ENCODE results near the gene SLC9A1. TPM values are rescaled to one million over a fixed set of nuclear protein-coding genes. Genes with fewer than 3 reads are reported as not detected.

The SLC9A1 gene
- polyA plus RNA-seq, 1 of the 3 experiments (the other 2 are of a cell fraction): 11.4 TPM

- TF ChIP-seq EP300 (IDR thresholded peaks at IDR 0.05; ENCODE audit: borderline replicate concordance in 1 of 2, low read depth in 1 of 2, low read length in 1 of 2) (peak in 1 of 2 experiments; percentile 89; a peak in 2 of 4 replicates), GATA2 (CRISPR knock-in tag; IDR thresholded peaks at IDR 0.05) (peak; percentile 89), CHD2 (IDR thresholded peaks at IDR 0.05; ENCODE audit: low read length, partially characterized antibody) (peak; percentile 57), NRF1 (IDR thresholded peaks at IDR 0.05; ENCODE audit: low read depth, low read length) (no peak), MXI1 (IDR thresholded peaks at IDR 0.05; ENCODE audit: low read depth, low read length) (peak; percentile 63; the same call in 1 of the 2 replicates), FOXJ3 (CRISPR knock-in tag; IDR thresholded peaks at IDR 0.05) (peak; percentile 79), USF2 (IDR thresholded peaks at IDR 0.05; ENCODE audit: borderline replicate concordance, low read depth, low read length) (no peak), RCOR1 (IDR thresholded peaks at IDR 0.05; ENCODE audit: low read length) (peak; percentile 94), RXRA (IDR thresholded peaks at IDR 0.05; ENCODE audit: borderline replicate concordance, low read depth) (no peak)
- H3K9ac ChIP-seq: no peak overlapping the region
- H3K79me2 ChIP-seq (ENCODE audit: insufficient read depth): peaks cover 82% of the 10 kb centered on the region
- no peaks in the 10 kb centered on the region for H4K20me1 ChIP-seq (ENCODE audit: insufficient read depth)
- no peak overlapping the region for H2AFZ ChIP-seq (ENCODE audit: low read depth)
- no peaks in the 10 kb centered on the region for H3K27me3 ChIP-seq (ENCODE audit: insufficient read depth)
- H3K4me1 ChIP-seq (ENCODE audit: control insufficient read depth in 1 of 2, insufficient read depth in 2 of 2, low read depth in 1 of 2, low read length in 1 of 2): peaks cover 36 to 71% of the 10 kb centered on the region in 2 experiments; a peak in 3 of 4 replicates
- 62% methylated on average over 8 of the region's 8 CpGs for WGBS (ENCODE audit: low lambda C conversion rate)
- no peak overlapping the region for H3K4me3 ChIP-seq (ENCODE audit: low read depth in 2 of 2, low read length in 1 of 2)
- H3K9me2 ChIP-seq: no peaks in the 10 kb centered on the region
- ChIA-PET CTCF (interaction anchor here (0.9 to 2.7 kb wide), 7 partner anchors 8 to 105 kb away, joined by 3 to 10 read pairs (median 4); no protein-coding TSS in a partner anchor), POLR2A (interaction anchor here (1.0 kb wide), 1 partner anchor 9 kb away, joined by 4 read pairs; no protein-coding TSS in a partner anchor)
- no peaks in the 10 kb centered on the region for H3K9me3 ChIP-seq
- H3K27ac ChIP-seq (ENCODE audit: low read depth in 2 of 2, low read length in 1 of 2): peak overlapping the region in 1 of 2 experiments; percentile 48; a peak in 2 of 4 replicates
- no peak overlapping the region for H3K4me2 ChIP-seq
- H3K36me3 ChIP-seq (replicated peaks in 1 of 2; ENCODE audit: control insufficient read depth in 1 of 2, insufficient read depth in 2 of 2, low read length in 1 of 2): no peaks in the 10 kb centered on the region
- peak; percentile 65 for DNase-seq
- H3F3A ChIP-seq (replicated peaks; ENCODE audit: insufficient read depth): peaks cover 26% of the 10 kb centered on the region
Observed at GRCh38 chr1:27149084-27149761, 5.7 kb downstream of the SLC9A1 start.

- ChIA-PET CTCF (interaction anchor here (0.7 to 2.7 kb wide), 7 partner anchors 8 to 104 kb away, joined by 3 to 10 read pairs (median 4); no protein-coding TSS in a partner anchor), POLR2A (interaction anchor here (1.0 kb wide), 1 partner anchor 9 kb away, joined by 4 read pairs; no protein-coding TSS in a partner anchor)
- H3K4me2 ChIP-seq: no peak overlapping the region
- no peaks in the 10 kb centered on the region for H3K9me3 ChIP-seq
- no peaks in the 10 kb centered on the region for H3K27me3 ChIP-seq (ENCODE audit: insufficient read depth)
- H3K9me2 ChIP-seq: no peaks in the 10 kb centered on the region
- H3K36me3 ChIP-seq (replicated peaks in 1 of 2; ENCODE audit: control insufficient read depth in 1 of 2, insufficient read depth in 2 of 2, low read length in 1 of 2): no peaks in the 10 kb centered on the region
- H3K4me1 ChIP-seq (ENCODE audit: control insufficient read depth in 1 of 2, insufficient read depth in 2 of 2, low read depth in 1 of 2, low read length in 1 of 2): peaks cover 33 to 65% of the 10 kb centered on the region in 2 experiments; a peak in 3 of 4 replicates
- H2AFZ ChIP-seq (ENCODE audit: low read depth): no peak overlapping the region
- H4K20me1 ChIP-seq (ENCODE audit: insufficient read depth): no peaks in the 10 kb centered on the region
- no peak for DNase-seq
- H3F3A ChIP-seq (replicated peaks; ENCODE audit: insufficient read depth): peaks cover 28% of the 10 kb centered on the region
- H3K9ac ChIP-seq: no peak overlapping the region
- H3K79me2 ChIP-seq (ENCODE audit: insufficient read depth): peaks cover 80% of the 10 kb centered on the region
- H3K4me3 ChIP-seq (ENCODE audit: low read depth in 2 of 2, low read length in 1 of 2): no peak overlapping the region
- WGBS (ENCODE audit: low lambda C conversion rate): 36% methylated on average over 1 of the region's 2 CpGs
- no peak overlapping the region for H3K27ac ChIP-seq (ENCODE audit: low read depth in 2 of 2, low read length in 1 of 2)
- no peak for TF ChIP-seq NFIC (IDR thresholded peaks at IDR 0.05; ENCODE audit: borderline replicate concordance)
- no peak for TF ChIP-seq YY1 (IDR thresholded peaks at IDR 0.05; ENCODE audit: low read depth)
- TF ChIP-seq ELF1 (IDR thresholded peaks at IDR 0.05): no peak
- TF ChIP-seq RXRA (IDR thresholded peaks at IDR 0.05; ENCODE audit: borderline replicate concordance, low read depth): no peak
- TF ChIP-seq SMC3 (IDR thresholded peaks at IDR 0.05; ENCODE audit: low read depth, low read length): no peak
- no peak for TF ChIP-seq TAF1 (IDR thresholded peaks at IDR 0.05; ENCODE audit: borderline replicate concordance, low read depth, low read length)
- TF ChIP-seq FOSL2 (IDR thresholded peaks at IDR 0.05; ENCODE audit: borderline replicate concordance, low read depth): no peak
- TF ChIP-seq GABPA (IDR thresholded peaks at IDR 0.05; ENCODE audit: low read depth): no peak
- TF ChIP-seq SIN3A (IDR thresholded peaks at IDR 0.05; ENCODE audit: borderline replicate concordance, low read depth, low read length): no peak
- TF ChIP-seq ZBTB33 (IDR thresholded peaks at IDR 0.05; ENCODE audit: borderline replicate concordance, low read depth): no peak
- TF ChIP-seq REST (IDR thresholded peaks at IDR 0.05; ENCODE audit: low read depth, low read length): no peak
- TF ChIP-seq FOXM1 (IDR thresholded peaks at IDR 0.05; ENCODE audit: low read depth): no peak
- TF ChIP-seq RFX5 (IDR thresholded peaks at IDR 0.05; ENCODE audit: low read length): no peak
- TF ChIP-seq RAD21 (IDR thresholded peaks at IDR 0.05; ENCODE audit: low read length): no peak
Observed at GRCh38 chr1:27148591-27148990, 6.3 kb downstream of the SLC9A1 start.
